Spinal cord (tissue), 10 donors: ENCODE results near the gene ISCU. TPM values are rescaled to one million over a fixed set of nuclear protein-coding genes. Genes with fewer than 3 reads are reported as not detected.

ENCODE experiments used
- DNase-seq, 6 donors: peaks; one replicate each; pipeline versions ENCODE4 v3.0.0 to v3.0.0-alpha.2; 2013 to 2015; ENCODE audit warnings: low spot score in 6 of 6, low read depth in 4 of 6
- H3K27ac ChIP-seq: one replicate; pipeline ENCODE4 v1.5.1; 2013; ENCODE audit warnings: low read depth, low read length, control low read depth
- H3K27me3 ChIP-seq: one replicate; pipeline ENCODE4 v1.6.1; 2013; ENCODE audit warnings: low read length; ENCODE audit not compliant: control insufficient read depth, insufficient read depth
- H3K36me3 ChIP-seq: one replicate; pipeline ENCODE4 v1.6.1; 2013; ENCODE audit warnings: low read length; ENCODE audit not compliant: control insufficient read depth, insufficient read depth
- H3K4me1 ChIP-seq: one replicate; pipeline ENCODE4 v1.6.1; 2013; ENCODE audit warnings: low read length; ENCODE audit not compliant: control insufficient read depth, insufficient read depth
- H3K4me3 ChIP-seq: one replicate; pipeline ENCODE4 v1.5.1; 2013; ENCODE audit warnings: low read depth, low read length, control low read depth
- H3K9me3 ChIP-seq: one replicate; pipeline ENCODE4 v1.6.1; 2013; ENCODE audit warnings: low read length; ENCODE audit not compliant: control insufficient read depth, insufficient read depth
- WGBS: methylation state at CpG from one replicate; pipeline ENCODE4 v1.1.5; 2013; ENCODE audit warnings: missing lambda C conversion rate; ENCODE audit not compliant: insufficient coverage; 5-methylcytosine and 5-hydroxymethylcytosine counted together
- polyA plus RNA-seq, 2 donors: library from polyadenylated mRNA; unstranded; fragments of 120-200 nt; gene quantifications; one replicate each; pipeline ENCODE4 v1.2.1, GENCODE V29; 2013; ENCODE audit not compliant: insufficient read length in 2 of 2
- total RNA-seq, 2 donors: library from RNA; depleted of rRNA in 1 of 2; stranded (reverse); fragments of 120-200 nt in 1 of 2; fragments of >200 nt in 1 of 2; gene quantifications; one replicate each; pipeline versions ENCODE4 v1.2.3 to v1.2.4, GENCODE V29; 2013 to 2014
- donor health status: healthy.

The ISCU gene
- total and polyA plus RNA-seq, 4 donors: 90.9 to 112 (median 108) TPM

- Histone ChIP-seq H3K9me3 (no peaks in the 10 kb centered on the region), H3K36me3 (no peaks in the 10 kb centered on the region), H3K27me3 (no peaks in the 10 kb centered on the region), H3K4me1 (peaks cover 4% of the 10 kb centered on the region), H3K27ac (no peak overlapping the region), H3K4me3 (no peak overlapping the region)
- DNase-seq: no peak
- WGBS: 86% methylated on average over 4 of the region's 5 CpGs
Measured at GRCh38 chr12:108608616-108609015, 46.2 kb downstream of the ISCU start.

- Histone ChIP-seq H3K27ac (no peak overlapping the region), H3K4me3 (no peak overlapping the region), H3K9me3 (no peaks in the 10 kb centered on the region), H3K4me1 (peaks cover 4% of the 10 kb centered on the region), H3K36me3 (no peaks in the 10 kb centered on the region), H3K27me3 (no peaks in the 10 kb centered on the region)
- DNase-seq: peak in 1 of 6 donors; percentile 65
- 47% methylated on average over 16 of the region's 21 CpGs for WGBS
Measured at GRCh38 chr12:108609537-108610335, 47.3 kb downstream of the ISCU start.

- Histone ChIP-seq H3K27me3 (no peaks in the 10 kb centered on the region), H3K27ac (no peak overlapping the region), H3K4me1 (peaks cover 4% of the 10 kb centered on the region), H3K4me3 (no peak overlapping the region), H3K36me3 (no peaks in the 10 kb centered on the region), H3K9me3 (no peaks in the 10 kb centered on the region)
- 79% methylated on average over 7 of the region's 8 CpGs for WGBS
- no peak for DNase-seq
Measured at GRCh38 chr12:108610336-108610815, 48.0 kb downstream of the ISCU start.

GRCh38 chr12:108610856-108611605 is 48.6 kb downstream of the ISCU start:
- Histone ChIP-seq H3K4me3 (no peak overlapping the region), H3K27me3 (no peaks in the 10 kb centered on the region), H3K9me3 (no peaks in the 10 kb centered on the region), H3K36me3 (no peaks in the 10 kb centered on the region), H3K4me1 (peaks cover 4% of the 10 kb centered on the region), H3K27ac (no peak overlapping the region)
- WGBS: 80% methylated on average over 8 of the region's 15 CpGs
- no peak for DNase-seq

- H3K27ac ChIP-seq: no peak overlapping the region
- no peaks in the 10 kb centered on the region for H3K27me3 ChIP-seq
- H3K9me3 ChIP-seq: no peaks in the 10 kb centered on the region
- no peaks in the 10 kb centered on the region for H3K36me3 ChIP-seq
- no peak overlapping the region for H3K4me3 ChIP-seq
- no peaks in the 10 kb centered on the region for H3K4me1 ChIP-seq
- no peak for DNase-seq
- 57% methylated on average over 3 of the region's 5 CpGs for WGBS
Measured at GRCh38 chr12:108611884-108612415, 49.6 kb downstream of the ISCU start.

GRCh38 chr12:108612788-108613282 is 50.4 kb downstream of the ISCU start:
- H3K36me3 ChIP-seq: no peaks in the 10 kb centered on the region
- no peak overlapping the region for H3K27ac ChIP-seq
- DNase-seq: no peak
- no peak overlapping the region for H3K4me3 ChIP-seq
- no peaks in the 10 kb centered on the region for H3K4me1 ChIP-seq
- no peaks in the 10 kb centered on the region for H3K27me3 ChIP-seq
- no peaks in the 10 kb centered on the region for H3K9me3 ChIP-seq
- 61% methylated on average over 5 of the region's 8 CpGs for WGBS

- Histone ChIP-seq H3K27ac (no peak overlapping the region), H3K4me1 (peaks cover 6% of the 10 kb centered on the region), H3K9me3 (no peaks in the 10 kb centered on the region), H3K27me3 (no peaks in the 10 kb centered on the region), H3K36me3 (no peaks in the 10 kb centered on the region), H3K4me3 (no peak overlapping the region)
- 31% methylated on average over 3 of the region's 9 CpGs for WGBS
- no peak for DNase-seq
Measured at GRCh38 chr12:108613548-108613947, 51.2 kb downstream of the ISCU start.

GRCh38 chr12:108614041-108614440 is 51.6 kb downstream of the ISCU start:
- H3K27ac ChIP-seq: no peak overlapping the region
- no peak for DNase-seq
- H3K9me3 ChIP-seq: no peaks in the 10 kb centered on the region
- H3K36me3 ChIP-seq: no peaks in the 10 kb centered on the region
- no peaks in the 10 kb centered on the region for H3K27me3 ChIP-seq
- H3K4me3 ChIP-seq: no peak overlapping the region
- H3K4me1 ChIP-seq: peaks cover 8% of the 10 kb centered on the region
- WGBS: 89% methylated on average over 4 of the region's 4 CpGs

- Histone ChIP-seq H3K4me1 (peaks cover 8% of the 10 kb centered on the region), H3K4me3 (no peak overlapping the region), H3K27ac (no peak overlapping the region), H3K9me3 (no peaks in the 10 kb centered on the region), H3K27me3 (no peaks in the 10 kb centered on the region), H3K36me3 (no peaks in the 10 kb centered on the region)
- WGBS: 94% methylated on average over 6 of the region's 6 CpGs
- DNase-seq: no peak
Measured at GRCh38 chr12:108614639-108615038, 52.2 kb downstream of the ISCU start.
